HG03066 (cell line): ENCODE results near the gene CEACAM20.
"Not testable (repeated sequence)": the region's sequence is repeated elsewhere in the genome, so short reads cannot be mapped to it uniquely, and the experiment has no call there.

ENCODE experiments used
- ATAC-seq: cut with Tn5 transposase; IDR thresholded peaks from one replicate; pipeline ENCODE4 v1.9.1; 2021; ENCODE audit warnings: low read depth; ENCODE audit not compliant: unreplicated experiment

Gene CEACAM20

DNA sequence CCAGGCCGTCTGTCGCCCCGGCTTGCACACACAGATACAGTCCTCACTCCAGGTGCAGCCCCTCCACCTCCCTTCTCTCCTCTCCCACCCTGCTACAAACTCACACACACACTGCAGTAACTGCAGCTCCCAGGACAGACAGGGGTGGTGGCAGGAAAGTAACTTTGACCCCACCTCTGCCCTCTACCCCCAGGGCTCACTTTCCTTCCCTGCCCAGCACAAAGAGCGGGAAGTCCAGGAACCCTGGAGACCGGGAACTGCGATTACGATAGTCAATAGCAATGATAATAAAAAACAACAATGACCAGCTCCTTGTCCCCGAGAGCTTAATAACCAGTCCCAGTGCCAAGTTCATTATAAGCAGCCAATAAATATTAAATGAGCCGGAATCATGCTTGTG lies at the start of gene CEACAM20:
CEACAM20 (minus strand) TSS at position 140 of the 400 bp plus-strand sequence. CDS start 166 bp downstream, outside the sequence.
- ATAC-seq, result no peak

DNA sequence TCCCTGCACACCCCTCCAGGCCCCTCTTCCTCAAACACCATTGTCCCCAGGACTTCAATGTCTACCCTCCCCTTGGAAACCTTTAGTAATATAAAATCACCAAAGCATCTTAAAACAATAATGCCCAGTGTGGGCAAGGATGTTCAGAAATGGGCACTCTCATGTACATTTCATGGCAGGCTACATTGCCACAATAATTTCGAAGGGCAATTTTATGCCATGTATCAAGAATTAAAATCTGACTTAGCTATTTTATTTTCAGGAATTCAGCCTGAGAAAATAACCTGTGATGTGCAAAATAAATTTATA lies 48.0 kb upstream of the CEACAM20 start:
- ATAC-seq, result no peak

DNA sequence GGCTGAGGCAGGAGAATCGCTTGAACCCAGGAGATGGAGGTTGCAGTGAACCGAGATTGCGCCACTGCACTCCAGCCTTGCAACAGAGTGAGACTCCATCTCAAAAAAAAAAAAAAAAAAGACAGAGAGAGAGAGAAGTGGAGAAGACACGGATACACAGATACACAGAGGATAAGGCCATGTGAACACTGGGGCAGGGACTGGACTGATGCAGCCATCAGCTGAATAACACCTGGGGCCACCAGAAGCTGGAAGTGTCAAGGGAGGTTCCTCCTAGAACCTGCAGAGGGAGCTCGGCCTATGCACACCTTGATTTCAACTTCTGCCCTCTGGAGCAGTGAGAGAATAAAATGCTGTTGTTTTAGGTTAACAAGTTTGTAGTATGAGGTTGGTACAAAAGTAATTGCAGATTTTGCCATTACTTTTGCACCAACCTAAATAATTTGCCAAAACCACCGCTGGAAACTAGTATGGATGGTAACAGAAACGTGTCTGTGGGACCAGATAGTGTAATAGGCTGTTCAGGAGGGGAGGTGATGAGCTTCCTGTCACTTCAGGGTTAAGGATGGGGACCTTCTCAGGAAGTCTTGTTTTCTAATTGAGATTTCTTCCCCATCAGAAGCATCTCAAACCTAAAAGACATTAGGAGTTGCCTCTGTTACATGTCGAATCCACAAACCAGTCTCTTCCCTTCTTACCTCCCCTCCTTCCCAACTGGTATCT lies 47.5 kb upstream of the CEACAM20 start:
- no peak for ATAC-seq

DNA sequence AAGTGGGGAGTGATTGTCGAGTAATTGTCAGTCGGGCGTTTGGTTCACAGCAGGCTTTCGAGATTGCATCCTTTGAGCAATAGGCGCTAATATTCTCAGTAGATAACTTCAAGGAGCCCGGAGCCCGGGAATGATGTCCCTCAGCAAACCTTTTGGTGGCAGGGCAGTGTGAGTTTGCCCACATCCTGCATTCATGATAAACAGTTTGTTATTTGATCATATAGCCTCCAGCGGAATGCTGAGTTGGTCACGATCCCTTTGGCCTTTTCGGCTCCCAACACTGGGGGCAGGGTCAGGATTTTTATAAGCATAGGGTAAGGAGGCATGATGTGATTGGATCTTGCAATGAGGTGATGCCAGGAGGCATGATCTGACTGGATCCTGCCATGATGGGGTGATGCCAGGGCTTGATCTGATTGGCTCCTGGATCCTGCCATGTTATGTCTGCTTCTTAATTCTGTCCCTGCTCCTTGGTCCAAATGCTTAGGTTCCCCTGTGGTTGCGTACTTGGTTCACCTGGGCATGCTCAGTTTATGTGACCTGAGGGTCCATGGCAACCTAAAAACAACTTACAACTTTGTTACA lies 45.7 kb upstream of the CEACAM20 start:
- ATAC-seq, result no peak

DNA sequence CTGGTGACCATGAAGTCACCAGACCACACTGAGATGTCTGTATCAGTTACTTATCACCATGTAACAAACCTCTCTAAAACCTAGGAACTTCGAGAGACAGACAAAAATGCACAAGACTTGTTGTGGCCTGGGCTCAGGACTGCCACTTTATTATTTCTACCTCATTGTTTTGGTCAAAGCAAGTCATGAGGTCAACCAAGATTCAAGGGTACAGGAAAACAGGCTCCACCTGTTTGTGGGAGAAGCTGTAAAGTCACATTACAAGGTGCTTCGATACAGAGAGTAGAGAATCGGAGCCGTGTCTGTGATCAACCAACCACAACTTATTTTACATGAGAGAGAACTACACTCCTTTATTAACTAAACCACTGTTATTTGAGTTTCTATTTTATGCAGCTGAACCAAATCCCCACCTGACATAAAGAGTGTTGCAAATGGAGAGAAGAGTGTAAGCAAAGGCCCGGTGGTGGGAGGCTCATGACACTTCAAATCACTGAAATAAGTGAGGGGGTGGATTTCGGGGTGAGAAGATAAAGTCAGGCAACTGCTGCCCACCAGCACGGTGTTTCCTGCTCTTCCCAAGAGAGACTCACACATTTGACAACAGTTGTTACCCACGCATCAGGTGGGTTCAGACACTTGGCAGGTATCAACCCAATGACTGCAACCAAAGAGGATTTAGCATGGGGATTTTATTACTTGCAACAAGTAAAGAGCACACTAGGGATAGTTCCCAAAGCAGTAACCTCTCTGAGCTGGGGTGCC lies 44.9 kb upstream of the CEACAM20 start:
- ATAC-seq, result no peak

DNA sequence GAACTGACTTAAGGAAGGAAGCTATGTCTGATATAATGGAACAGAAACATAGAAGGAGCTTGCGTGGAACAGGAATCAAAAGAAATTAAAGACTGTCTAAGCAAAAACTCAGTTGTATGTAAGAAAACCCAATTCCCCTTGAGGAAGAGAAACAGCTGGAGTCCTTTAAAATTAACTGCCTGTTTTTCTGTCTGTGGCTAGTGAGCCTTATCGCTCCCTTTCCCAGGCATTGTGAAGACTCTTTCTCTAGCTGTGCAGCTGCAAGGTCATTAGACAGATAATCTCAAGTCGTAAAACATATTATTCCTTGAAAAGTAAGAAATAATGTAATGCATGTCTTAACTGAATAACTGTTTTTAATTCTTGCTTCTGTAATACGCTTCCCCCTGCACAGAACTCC lies 44.2 kb upstream of the CEACAM20 start:
- ATAC-seq, result no peak

DNA sequence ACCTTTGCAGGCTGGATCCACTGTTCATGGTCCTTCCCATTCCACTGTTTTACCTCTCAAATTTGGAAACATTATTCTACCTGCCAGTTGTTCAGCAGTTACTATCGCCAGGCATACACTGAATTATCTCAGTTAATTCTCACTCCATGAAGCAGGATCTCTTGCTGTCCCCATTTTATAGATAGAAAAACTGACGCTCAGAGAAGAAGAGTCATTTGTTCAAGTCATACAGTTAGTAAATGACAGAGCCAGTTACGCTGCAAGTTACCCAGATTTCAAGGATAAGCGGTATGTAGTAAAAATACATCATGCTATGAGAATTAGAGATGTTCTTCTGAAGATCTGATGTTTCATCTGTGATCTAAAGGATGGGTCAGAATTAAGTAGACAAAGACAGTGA lies 43.7 kb upstream of the CEACAM20 start:
- no peak for ATAC-seq

DNA sequence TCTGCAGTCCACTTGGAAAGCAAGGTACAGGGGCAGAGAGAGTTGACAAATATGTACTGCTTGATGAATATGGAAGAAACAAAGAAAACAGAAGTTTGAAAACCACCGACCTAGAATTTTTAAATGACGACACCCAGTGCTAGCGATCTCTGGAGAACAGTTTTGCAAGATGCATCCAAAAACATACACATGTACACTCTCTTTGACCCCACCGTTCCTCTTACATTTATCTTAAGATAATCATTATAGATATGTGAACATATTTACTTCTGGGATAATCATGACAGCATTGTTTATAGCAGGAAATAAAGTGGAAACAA lies 43.1 kb upstream of the CEACAM20 start:
- no peak for ATAC-seq

DNA sequence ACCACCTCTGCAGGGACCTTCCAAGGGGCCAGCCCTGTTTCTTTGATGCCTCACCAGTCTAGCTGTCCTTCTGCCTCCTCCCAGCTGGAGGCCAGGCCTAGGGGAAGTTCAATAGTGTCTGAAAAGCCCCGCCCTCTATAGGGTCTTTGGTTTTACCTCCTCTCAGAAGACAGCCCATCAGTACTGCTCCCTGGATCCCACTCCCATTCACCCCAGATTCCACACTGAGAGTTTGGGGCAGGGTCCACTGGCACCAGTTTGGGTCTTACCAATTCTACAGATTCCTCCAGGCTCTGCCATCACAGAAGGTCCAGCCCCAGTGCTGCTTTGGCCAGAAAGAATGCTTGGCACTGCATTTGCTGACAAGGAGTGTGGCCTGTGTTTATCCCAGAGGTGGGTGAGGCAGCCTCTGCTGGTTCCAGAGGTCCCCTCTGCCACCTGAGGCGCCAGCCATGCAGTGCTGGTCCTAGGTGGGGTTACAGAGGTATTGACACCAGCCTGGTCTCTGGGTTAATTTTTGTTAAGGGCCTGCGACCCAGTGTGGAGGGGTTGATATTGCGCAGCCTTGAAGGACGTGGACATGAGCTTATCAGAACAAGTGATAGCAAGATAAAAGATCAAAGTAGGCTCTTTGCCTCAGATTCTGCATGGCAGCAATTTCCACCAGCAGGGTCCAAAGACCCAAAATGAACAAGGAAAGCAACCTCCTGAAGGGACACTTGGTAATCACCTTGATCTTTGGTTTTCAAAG lies 42.5 kb upstream of the CEACAM20 start:
- no peak for ATAC-seq

DNA sequence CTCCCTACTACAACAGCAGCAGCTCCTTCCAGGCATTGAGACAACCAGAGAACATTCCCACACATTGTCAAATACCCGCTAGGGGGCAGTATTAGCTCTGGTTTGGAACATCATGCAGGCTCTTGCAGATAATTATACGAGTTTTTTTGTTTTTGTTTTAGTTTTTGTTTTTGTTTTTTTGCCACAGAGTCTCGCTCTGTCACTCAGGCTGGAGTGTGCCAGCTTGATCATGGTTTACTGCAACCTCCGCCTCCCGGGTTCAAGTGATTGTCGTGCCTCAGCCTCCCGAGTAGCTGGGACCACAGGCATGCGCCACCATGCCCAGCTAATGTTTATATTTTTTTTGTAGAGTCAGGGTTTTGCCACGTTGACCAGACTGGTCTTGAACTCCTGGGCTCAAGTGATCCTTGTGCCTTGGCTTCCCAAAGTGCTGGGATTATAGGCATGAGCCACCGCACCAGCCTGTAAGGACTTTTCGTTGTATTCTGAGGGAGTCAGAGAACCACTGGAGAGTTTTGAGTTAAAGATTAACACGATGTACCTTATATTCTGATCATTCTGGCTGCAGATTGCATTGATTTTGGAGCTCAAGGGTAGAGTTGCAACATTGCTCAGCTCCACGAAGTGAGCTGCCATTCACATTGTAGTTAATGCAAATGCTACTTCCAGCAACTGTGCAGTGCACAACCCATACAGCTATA lies 41.7 kb upstream of the CEACAM20 start:
- ATAC-seq, result no peak

DNA sequence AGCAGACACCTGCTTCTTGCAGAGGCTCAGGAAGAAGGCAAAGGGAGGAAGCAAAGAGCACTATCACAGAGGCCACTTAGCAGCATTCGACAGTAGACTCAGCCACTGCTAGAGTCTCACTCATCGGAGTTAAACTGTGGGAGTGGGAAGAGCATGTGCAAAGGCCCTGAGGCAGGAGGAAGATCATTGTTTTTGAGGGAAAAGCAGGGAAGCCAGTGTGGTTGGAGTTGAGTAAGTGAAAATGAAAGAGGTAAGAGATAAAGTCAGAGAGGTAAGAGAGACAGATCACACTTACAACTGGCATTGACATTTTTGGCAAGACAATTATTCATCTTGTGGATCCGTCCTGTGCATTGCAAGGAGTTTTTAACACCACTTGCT lies 41.1 kb upstream of the CEACAM20 start:
- no peak for ATAC-seq

DNA sequence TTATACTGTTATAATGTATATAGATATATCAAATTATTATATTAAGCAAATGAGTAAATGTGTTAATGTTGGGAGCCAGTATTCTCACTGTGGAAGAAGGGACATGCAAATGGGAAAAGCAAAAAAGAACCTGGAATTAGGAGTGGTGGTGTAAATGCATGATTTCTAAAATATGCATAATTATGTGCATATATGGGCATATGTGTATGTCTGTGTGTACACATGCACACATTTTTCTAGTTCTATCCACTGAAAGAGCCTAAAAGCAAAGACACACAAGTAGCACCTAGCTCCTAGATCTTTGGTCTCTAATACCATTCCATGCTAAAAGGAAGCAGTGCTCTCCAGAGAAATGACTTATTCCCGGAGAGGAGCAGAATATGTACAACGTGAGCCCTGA lies 38.3 kb upstream of the CEACAM20 start:
- ATAC-seq, result no peak

DNA sequence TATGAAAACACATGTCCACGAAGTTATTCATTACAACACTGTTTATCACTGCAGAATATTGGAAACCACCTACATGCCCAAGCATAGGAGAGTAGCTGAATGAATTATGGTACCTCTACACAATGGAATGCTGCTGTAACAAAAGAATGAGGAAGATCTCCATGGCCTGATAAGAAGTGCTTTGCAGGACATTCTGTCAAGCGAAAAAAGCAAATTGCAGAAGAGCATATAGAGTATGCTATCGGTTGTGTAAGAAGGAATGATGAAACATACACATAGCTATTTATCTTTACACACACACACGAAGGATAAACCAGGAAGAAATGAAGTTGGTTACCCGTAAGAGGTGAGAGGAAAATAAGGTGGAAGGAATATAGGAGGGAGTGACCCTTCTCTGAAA lies 37.5 kb upstream of the CEACAM20 start:
- no peak for ATAC-seq

DNA sequence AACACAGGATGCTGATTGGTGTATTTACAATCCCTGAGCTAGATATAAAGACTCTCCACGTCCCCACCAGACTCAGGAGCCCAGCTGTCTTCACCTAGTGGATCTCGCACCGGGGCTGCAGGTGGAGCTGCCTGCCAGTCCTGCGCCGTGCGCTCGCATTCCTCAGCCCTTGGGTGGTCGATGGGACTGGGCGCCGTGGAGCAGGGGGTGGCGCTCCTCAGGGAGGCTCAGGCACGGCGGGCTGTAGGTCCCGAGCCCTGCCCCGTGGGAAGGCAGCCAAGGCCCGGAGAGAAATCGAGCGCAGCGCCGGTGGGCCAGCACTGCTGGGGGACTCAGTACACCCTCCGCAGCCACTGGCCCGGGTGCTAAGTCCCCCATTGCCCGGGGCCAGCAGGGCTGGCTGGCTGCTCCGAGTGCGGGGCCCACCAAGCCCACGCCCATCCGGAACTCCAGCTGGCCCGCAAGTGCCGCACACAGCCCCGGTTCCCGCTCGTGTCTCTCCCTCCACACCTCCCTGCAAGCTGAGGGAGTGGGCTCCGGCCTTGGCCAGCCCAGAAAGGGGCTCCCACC lies 33.7 kb upstream of the CEACAM20 start:
- ATAC-seq, result not testable (repeated sequence)

DNA sequence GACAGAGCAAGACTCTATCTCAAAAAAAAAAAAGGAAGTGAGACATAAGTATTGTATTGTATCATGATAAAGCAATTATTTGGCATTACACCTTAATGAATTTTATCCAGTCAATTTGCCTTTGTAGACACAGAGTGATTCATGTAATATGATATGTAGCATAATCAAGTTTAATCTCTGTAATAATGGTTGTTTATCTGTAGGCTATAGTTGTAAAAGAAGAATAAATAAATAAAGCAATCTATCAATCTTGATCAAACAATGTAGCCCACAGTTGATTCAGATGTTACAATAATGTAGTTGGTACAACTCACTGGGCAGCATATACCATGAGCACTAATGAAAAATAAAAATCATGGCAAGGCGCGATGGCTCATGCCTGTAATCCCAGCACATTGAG lies 28.5 kb upstream of the CEACAM20 start:
- ATAC-seq, result no peak

DNA sequence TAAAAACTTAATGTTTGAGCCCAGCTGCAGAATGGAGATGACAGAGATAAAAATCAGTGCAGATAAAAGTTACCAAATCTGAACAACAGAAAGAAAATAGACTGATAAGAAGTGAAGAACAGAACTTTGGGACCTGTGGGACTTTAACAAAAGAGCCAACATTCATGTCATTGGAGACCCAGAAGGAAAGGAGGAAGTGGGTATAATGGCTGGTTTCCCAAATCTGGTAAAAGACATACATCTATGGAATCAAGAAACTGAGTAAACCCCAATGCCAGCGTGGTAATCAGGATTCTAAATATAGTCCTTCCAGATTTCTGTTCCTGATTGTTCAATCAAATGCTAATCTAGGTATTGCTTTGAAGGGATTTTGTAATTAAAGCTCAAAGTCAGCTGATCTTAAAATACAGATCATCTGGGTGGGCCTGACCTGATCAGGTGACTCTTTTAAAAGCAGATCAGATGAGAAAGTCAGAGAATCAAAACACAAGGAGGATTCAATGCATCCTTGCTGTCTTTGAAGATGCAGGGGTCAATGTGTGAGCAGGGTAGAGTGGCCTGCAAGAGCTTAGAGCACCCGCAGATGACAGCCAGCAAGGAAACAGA lies 25.3 kb upstream of the CEACAM20 start:
- no peak for ATAC-seq

DNA sequence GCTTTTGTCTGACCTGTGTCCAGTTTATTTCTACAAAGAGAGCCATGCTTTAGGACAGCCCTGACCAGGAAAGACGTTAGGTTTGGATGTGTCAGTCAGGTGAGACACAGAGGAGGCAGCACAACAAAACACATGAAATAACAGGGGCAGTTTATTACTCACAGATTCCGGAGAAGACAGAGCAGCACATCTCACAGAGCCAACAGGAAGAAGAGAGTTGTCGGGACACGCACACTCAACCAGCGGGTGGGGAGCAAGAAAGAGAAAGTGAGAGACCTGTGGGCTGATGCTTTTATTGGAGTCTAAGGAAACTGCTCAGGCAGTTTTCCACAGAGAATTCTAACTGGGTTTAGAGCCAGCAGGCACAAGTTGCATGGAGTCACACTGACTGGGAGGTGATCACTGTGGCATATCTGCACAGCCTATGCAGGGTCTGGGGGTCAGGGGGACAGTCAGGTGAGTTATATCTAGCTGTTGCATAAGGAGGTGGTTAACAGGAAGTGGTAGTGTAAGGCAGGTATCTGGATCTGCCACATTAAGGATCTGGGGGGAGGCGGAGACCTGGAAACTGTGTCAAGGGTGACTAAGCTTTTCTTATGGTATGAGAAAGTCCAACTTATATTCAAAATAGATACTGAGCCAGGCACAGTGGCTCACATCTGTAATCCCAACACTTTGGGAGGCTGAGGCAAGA lies 24.1 kb upstream of the CEACAM20 start:
- no peak for ATAC-seq

DNA sequence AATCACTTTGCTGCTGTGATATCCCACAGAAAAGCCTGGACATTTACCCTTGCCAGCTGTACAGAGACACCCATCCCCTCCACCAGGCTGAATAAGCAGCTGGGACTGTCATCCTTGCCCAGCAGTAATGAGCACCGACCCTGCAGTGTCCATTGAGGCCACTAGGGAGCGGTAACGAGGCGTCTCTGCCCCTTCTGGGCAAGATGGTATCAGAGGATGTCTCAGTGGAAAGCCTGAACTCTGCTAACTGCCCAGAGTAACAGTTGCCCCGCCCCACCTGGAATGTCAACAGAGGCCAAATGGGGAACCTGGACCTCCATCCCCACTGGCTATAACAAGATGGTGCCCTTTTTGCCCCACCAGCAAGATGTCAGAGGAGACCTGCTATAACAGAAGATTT lies 22.8 kb upstream of the CEACAM20 start:
- ATAC-seq, result no peak

DNA sequence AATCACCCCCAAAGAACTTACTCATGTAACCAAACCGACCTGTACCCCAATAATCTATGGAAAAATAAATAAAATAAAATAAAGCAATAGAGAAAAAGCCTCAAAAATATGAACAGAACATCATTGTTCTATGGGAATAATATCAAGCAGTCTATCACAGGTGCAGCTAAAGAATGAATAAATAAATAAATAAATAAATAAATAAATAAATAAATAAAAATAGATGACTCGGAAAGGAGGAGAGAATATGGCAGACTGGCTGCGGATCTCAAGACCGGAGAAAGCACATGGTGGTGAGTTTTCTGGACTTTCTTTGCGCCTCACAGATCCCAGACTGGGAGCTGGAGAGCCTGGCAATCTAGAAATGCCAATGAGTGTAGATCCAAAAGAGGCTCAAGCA lies 22.4 kb upstream of the CEACAM20 start:
- ATAC-seq, result no peak

DNA sequence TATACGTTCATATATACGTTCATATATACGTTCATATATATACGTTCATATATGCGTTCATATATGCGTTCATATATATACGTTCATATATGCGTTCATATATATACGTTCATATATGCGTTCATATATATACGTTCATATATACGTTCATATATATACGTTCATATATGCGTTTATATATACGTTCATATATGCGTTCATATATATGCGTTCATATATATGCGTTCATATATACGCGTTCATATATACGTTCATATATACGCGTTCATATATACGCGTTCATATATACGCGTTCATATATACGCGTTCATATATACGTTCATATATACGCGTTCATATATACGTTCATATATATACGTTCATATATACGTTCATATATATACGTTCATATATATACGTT lies 21.5 kb upstream of the CEACAM20 start:
- not testable (repeated sequence) for ATAC-seq
